Hematopoietic multipotent progenitor cell (in vitro differentiated cells): Measurements from ENCODE around the gene WDR44. TPM values are rescaled to one million over a fixed set of nuclear protein-coding genes. Genes with fewer than 3 reads are reported as not detected.
A peak's percentile ranks its signal among the peaks of the same experiment; 100 is the strongest.
"Not testable (repeated sequence)": the region's sequence is repeated elsewhere in the genome, so short reads cannot be mapped to it uniquely, and the experiment has no call there.

Experiments used
- DNase-seq, 3 donors: peaks; one replicate each; pipeline ENCODE4 v3.0.0-alpha.2; 2011 to 2015; ENCODE audit warnings: low read depth in 2 of 3, low spot score in 2 of 3
- total RNA-seq: library from RNA; depleted of rRNA; stranded (reverse); fragments of >200 nt; gene quantifications from one replicate; pipeline ENCODE4 v1.2.3, GENCODE V29; 2012

The WDR44 gene
- total RNA-seq, result 6.7 TPM

GRCh38 chrX:118345464-118346257, at the start of gene WDR44:
Gene WDR44, plus strand, starts transcription at chrX:118346106. Its CDS starts 398 bp downstream, at chrX:118346504.
- DNase-seq, result peak; percentile 76 to 97 (median 91)

GRCh38 chrX:118305827-118306226, 40.1 kb upstream of the WDR44 start:
- not testable (repeated sequence) for DNase-seq

DNA sequence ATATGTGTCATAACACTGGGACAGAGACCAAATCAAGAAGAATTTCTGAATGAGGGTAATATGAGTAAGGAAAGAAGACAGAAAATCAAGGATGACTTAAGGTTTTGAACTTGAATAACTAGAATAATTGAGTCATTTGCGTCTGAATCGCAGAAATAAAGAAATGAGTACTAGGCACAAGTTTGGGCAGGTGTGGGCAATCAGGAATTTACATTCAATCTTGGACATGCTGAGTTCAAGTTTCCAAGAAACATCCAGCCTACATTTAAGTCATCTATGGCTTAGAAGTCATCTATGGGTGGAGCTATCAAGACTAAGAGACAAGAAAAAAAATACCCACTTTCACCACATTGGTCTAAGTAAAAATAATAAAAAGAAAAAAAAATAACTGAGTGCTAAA, 30.4 kb upstream of the WDR44 start:
- DNase-seq, result no peak

DNA sequence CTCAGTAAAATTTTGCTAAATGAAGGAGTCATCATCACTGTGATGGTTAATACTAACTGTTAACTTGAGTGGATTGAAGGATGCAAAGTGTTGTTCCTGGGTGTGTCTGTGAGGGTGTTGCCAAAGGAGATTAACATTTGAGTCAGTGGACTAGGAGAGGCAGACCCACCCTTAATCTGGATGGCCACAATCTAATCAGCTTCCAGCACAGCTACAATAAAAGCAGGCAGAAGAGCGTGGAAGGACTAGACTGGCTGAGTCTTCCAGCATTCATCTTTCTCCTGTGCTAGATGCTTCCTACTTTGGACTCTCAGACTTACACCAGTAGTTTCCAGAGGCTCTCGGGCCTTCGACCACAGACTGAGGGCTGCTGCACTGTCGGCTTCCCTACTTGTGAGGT, 21.3 kb upstream of the WDR44 start:
- DNase-seq, result no peak

DNA sequence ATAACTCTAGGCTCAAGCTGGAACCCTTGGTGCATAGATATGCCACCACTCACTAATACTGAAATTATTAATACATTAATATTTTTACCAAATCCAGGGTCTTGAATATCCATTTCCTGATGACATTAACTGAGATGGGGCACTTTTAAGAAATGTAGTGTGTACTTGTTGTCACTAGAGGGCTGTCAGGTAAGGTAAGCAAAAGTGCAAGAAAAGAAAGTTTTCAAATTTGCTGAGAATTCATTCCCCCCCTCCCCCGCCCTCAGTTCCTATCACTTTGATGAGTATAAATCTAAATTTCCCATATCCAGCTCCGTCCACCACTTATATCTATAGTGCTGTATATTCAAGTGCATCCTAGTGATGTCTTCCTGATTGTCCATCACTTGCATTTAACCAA, 20.5 kb upstream of the WDR44 start:
- DNase-seq, result no peak

GRCh38 chrX:118329175-118329574, 16.7 kb upstream of the WDR44 start:
- DNase-seq, result peak in 2 of 3 donors; percentile 45 to 74

DNA sequence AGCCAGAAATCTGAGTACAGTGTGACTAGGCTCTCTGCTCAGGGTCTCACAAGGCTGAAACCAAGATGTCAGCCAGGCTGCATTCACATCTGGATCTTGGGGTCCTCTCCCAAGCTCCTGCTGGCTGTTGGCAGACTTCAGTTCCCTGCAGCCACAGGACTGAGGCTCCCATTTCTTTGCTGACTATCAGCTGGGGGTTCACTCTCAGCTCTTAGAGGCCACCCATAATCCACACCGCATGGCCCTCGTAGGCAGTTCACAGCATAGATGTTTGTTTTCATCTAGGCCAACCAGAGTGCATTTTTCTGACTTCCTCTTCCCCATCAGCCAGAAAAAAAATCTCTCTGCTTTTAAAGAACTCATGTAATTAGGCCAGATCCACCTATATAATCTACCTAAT, 8.2 kb upstream of the WDR44 start:
- peak in 1 of 3 donors; percentile 11 for DNase-seq

- no peak for DNase-seq
These were observed 7.0 kb upstream of the WDR44 start for GRCh38 chrX:118338930-118339329.

DNA sequence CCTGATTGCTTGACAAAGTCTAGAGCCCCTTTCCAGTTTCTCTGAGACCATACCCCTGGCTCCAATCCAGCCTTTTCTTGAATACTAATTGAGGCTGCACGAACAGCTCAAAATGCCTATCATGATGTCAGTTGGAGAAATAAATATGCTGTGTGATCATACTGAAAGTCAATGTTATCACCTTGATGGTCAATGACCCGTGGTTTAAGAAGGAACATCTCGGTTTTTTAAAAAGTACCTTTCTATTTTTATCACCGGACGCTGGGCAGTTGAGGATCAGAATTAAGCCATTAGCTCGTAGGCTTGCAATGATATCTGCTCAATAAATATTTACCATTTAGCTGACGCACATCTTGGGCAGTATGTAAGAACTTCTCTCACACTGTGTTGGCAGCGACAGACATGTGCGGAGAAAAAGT, 852 bp upstream of the WDR44 start:
- no peak for DNase-seq

- DNase-seq, result peak; percentile 21 to 62 (median 54)
These were observed 570 bp downstream of the WDR44 start for GRCh38 chrX:118346258-118347094.

DNA sequence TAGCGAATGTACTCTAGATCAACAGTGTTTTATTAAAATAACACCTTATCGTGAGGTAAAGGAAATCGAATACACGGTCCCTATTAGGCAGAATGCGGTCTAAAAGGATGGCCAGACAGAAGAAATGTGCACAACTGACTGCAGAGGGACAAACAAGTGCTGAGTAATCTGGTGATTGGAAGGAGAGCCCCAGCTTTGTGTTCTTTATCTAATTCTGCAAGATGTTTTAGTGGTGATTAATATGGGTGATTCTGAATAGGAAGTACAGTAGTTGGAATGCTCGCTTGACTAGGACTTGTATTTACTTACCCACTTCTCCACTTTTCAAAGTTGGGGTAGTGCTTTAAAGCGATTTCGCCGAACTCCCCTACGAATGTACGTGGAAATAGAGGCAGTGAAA, 1.2 kb downstream of the WDR44 start:
- DNase-seq, result peak in 2 of 3 donors; percentile 26 to 41

DNA sequence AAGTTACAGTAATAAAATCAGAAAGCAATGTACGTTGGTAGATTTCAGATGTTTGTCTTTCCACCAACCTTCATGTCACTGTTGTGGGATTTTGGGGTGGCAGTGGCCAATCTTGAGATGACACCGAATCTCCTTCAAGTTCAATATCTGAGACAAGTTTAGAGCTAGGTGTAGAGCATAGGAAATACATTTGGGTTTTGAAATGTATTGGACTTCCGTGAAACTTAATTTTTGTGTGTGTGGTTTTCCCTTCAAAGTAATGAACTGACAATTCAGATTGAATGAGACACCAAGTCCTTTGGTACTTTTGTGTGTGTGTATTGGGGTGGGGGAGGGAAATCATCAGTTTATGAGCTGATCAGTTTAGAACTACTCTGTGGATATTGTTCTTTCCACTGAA, 1.8 kb downstream of the WDR44 start:
- DNase-seq, result no peak

- no peak for DNase-seq
These were observed 2.4 kb downstream of the WDR44 start for GRCh38 chrX:118348186-118348810.

DNA sequence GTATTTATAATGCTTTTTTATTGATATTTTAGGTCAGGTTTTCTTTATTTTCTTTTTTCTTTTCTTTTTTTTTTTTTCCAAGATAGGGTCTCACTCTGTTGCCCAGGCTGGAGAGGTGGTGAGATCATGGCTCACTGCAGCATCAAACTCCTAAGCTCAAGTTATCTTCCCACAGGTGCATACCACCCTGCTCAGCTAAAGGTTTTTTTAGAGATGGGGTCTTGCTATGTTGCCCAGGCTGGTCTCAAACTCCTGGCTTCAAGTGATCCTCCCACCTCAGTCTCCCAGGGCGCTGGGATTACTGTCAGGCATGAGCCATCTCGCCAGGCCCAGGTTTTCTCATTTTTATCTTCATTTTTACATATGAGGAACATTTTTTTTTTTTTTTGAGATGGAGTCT, 3.3 kb downstream of the WDR44 start:
- no peak for DNase-seq

- DNase-seq, result peak in 2 of 3 donors; percentile 5 to 18
These were observed 4.3 kb downstream of the WDR44 start for GRCh38 chrX:118350221-118350620.

- peak in 2 of 3 donors; percentile 14 to 16 for DNase-seq
These were observed 4.8 kb downstream of the WDR44 start for GRCh38 chrX:118350706-118351105.

- no peak for DNase-seq
These were observed 6.7 kb downstream of the WDR44 start for GRCh38 chrX:118352566-118352965.

DNA sequence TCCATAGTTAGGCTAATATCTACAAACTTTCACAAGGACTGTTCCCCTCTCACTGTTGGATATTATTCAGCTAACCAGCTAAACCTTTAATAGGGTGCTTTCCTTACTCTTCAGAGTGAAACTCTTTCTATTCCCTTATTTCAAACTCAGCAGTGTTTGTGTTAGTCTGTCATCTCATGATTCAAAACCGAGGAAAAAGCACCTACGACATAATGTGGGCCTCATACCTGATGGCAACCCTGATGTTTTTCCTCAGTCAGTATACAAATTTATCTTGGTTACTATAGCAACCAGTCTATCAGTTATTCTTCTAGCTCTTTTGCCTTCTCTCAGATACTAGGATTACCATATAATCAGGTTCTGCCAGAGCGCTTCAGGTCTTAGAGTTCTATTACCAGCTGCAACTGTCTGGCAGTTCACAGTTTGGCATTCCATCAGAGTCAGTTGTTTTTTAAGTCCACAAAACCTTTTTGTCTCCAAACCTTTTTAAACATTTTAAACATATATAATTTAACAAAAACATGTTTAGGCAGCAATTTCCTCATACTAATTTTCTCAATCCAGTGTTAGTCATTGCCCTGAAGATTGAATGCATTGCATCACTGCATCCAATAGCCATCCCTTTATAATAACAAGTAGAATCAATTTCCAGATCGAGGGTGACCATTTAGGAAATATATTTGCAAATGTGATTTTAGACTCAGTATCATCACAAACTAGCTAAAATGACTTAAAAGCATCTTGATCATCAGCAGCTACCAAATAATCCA, 7.4 kb downstream of the WDR44 start:
- DNase-seq, result no peak

GRCh38 chrX:118355225-118355920, 9.5 kb downstream of the WDR44 start:
- DNase-seq, result no peak

GRCh38 chrX:118356154-118356701, 10.3 kb downstream of the WDR44 start:
- no peak for DNase-seq
